ENCODE measurements around the gene SRPK1. TPM values are rescaled to one million over a fixed set of nuclear protein-coding genes. Genes with fewer than 3 reads are reported as not detected.

The SRPK1 gene
- polyA plus RNA-seq (2012; ENCODE audit: missing spikeins), result 49.8 TPM

DNA sequence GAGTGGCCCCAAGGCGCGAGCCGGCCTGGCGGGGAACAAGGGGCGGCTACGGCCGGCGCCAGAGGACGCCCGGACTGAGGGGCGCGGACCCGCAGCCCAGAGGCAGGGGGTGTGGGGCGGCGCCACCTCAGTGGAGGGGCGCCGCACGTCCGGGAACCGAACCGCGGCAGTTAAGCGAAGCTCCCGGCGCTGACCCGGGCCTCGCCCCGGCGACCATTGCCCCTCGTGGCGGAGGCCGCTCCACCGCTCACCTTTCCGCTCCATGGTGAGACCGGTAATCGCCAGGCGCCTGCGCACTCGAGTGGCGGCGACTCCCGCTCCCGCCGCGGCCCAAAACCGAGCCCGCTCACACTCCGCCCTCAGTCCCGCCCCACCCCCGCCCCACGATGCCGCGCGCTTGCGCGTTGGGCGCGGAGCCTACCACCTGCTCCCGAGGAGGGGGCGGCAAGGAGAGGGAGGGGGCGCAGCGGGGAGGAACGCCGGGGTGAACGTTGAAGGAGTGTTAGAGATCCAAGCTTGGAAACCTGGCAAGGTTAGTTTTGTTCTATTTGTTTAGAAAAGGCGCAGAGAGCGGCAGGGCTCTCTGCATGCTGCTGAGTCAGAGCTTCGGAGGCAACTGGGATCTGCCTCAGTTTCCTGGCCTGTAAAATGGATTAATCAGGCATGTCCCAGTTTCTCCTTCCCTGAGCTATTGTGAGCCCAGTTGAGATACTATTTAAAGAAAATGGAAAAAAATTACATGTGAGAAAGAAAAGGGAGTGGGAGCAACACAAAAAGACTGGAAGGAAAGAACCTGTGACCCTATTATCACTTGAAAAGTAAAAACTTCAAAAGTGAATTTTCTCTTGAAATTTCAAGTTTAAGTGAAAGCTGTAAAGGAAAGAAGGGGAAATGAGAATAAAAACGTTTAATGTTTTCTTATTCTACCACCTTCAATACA lies at the start of gene SRPK1:
Gene SRPK1 (minus strand): TSS at position 306 of the 940 bp plus-strand sequence. CDS start 42 bp downstream, at position 264.
- FAIRE-seq, result peak; percentile 92
- peak; percentile 81 for TF ChIP-seq POLR2AphosphoS5 (IDR thresholded peaks at IDR 0.05; ENCODE audit: low read depth, low read length)
- TF ChIP-seq POLR2A (IDR thresholded peaks at IDR 0.05; ENCODE audit: low read depth, low read length), result peak; percentile 95
- TF ChIP-seq TAF1 (IDR thresholded peaks at IDR 0.05; ENCODE audit: borderline replicate concordance, low read depth, low read length), result peak; percentile 84; the same call in 1 of the 2 replicates
- peak; percentile 87 for DNase-seq (ENCODE audit: insufficient read length)

DNA sequence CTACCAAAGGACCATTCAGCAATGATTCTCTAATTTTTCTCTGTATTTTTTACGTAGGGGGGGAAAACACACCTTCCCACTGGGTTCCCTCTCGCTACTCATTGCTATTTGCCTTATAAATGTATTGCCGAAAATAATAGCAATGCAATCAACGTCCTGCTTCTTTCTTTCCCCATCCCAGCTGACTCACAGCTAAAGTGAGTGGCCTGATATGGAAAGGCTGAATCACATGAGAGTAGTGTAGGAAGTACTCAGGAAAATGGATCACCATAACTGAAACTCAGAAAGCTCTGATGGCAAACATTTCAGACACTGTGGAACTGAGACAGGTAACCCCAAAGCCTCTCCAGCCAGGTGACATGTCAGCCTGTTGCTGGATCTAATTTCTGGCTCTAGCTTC lies 49.3 kb upstream of the SRPK1 start:
- no peak for TF ChIP-seq TAF1 (IDR thresholded peaks at IDR 0.05; ENCODE audit: borderline replicate concordance, low read depth, low read length)
- no peak for TF ChIP-seq POLR2A (IDR thresholded peaks at IDR 0.05; ENCODE audit: low read depth, low read length)
- TF ChIP-seq POLR2AphosphoS5 (IDR thresholded peaks at IDR 0.05; ENCODE audit: low read depth, low read length), result no peak
- no peak for FAIRE-seq
- no peak for DNase-seq (ENCODE audit: insufficient read length)

- FAIRE-seq (no peak), DNase-seq (ENCODE audit: insufficient read length) (no peak)
- no peak for TF ChIP-seq TAF1 (IDR thresholded peaks at IDR 0.05; ENCODE audit: borderline replicate concordance, low read depth, low read length)
- TF ChIP-seq POLR2A (IDR thresholded peaks at IDR 0.05; ENCODE audit: low read depth, low read length), result no peak
- TF ChIP-seq POLR2AphosphoS5 (IDR thresholded peaks at IDR 0.05; ENCODE audit: low read depth, low read length), result no peak
Measured at GRCh38 chr6:35969646-35970045, 48.7 kb upstream of the SRPK1 start.

DNA sequence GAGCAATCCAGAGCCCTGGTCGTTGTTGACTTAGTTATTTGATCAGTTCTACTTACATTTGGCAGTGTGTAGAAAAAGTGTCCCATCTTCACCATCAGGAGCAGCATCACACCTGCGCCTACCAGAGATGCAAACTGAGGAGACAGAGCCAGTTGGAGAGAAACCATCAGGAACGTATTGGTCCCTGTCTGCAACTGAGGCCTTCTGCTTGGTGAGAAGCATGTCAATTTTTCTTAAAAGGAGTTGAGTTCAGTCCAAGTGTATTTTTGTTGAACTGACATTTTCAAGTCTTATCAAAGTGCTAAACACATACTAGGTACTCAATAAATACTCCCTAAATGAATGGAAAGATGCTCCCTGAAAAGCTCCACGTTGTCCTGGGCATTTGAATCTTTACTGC lies 47.9 kb upstream of the SRPK1 start:
- TF ChIP-seq TAF1 (IDR thresholded peaks at IDR 0.05; ENCODE audit: borderline replicate concordance, low read depth, low read length) (no peak), POLR2A (IDR thresholded peaks at IDR 0.05; ENCODE audit: low read depth, low read length) (no peak), POLR2AphosphoS5 (IDR thresholded peaks at IDR 0.05; ENCODE audit: low read depth, low read length) (no peak)

DNA sequence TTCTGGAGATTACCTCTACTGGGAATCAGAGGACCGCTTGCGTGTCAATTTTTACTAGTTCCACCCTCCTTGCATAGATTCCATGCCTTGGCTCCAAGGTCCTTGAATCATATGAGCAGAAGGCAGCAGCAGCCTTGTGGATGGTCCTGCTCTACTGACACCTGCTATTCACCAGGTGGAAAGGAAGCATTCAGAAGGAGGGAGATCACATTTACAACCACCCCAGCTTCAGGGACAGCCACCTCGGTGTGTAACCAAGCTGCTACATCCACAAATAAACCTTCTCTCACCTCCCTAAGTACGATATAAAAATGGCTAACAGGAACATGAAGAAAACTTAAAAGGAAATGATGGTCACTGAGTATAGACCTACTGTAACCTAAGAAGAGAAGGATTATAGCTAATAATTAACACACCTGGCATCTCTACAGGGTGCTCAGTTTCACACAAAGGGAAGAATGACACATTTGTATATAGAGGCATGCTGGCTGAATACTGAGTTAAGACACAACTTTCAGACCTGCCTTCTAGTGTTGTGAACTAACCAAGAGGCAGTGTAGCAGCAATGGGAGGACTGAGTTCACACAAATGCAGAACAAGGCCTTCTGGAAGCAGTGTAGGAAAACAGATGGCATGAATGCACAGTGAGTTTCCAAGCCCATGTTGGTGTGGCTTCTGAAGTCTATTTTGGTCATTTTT lies 46.3 kb upstream of the SRPK1 start:
- DNase-seq (ENCODE audit: insufficient read length), result no peak
- TF ChIP-seq TAF1 (IDR thresholded peaks at IDR 0.05; ENCODE audit: borderline replicate concordance, low read depth, low read length), result no peak
- no peak for TF ChIP-seq POLR2A (IDR thresholded peaks at IDR 0.05; ENCODE audit: low read depth, low read length)
- TF ChIP-seq POLR2AphosphoS5 (IDR thresholded peaks at IDR 0.05; ENCODE audit: low read depth, low read length), result no peak
- no peak for FAIRE-seq

More for the DNA sequence above, 47.9 kb upstream of the SRPK1 start:
- DNase-seq (ENCODE audit: insufficient read length) (no peak), FAIRE-seq (no peak)

DNA sequence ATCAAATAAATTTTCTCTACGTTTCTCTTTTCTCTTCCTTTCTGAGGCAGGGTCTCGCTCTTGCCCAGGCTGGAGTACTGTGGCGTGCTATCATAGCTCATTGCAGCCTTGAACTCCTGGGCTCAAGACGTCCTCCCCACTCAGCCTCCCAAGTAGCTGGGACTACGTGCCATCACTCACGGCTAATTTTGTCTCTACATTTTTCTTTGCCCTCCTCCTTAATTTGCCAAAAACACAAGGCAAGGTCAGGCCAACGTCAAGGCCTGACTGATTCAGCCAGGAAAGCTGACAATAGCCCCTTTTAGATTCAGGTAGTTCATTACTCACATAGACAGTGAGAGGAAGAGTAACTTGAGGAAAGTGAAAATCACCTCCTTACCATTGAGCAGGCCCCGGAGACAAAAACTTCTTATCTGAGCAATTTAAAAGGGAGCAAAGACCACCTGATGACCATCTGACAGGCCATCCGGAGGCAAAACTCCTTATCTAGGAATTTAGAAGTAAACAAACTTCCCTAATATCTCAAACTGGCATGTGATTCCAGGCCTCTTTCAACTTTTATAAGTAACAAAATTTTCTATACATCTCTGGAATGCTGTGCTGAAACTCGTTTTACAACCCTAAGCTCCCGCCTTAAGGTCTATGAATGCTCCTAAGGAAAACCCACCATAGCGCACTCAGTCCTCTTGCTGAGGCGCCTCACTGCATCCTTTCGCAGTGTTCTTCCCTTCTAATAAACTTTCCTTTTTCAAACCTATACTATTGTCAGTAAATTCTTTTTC lies 42.1 kb upstream of the SRPK1 start:
- no peak for FAIRE-seq
- DNase-seq (ENCODE audit: insufficient read length), result no peak
- TF ChIP-seq POLR2AphosphoS5 (IDR thresholded peaks at IDR 0.05; ENCODE audit: low read depth, low read length), result no peak
- TF ChIP-seq TAF1 (IDR thresholded peaks at IDR 0.05; ENCODE audit: borderline replicate concordance, low read depth, low read length), result no peak
- TF ChIP-seq POLR2A (IDR thresholded peaks at IDR 0.05; ENCODE audit: low read depth, low read length), result no peak

GRCh38 chr6:35960187-35960586 lies 39.3 kb upstream of the SRPK1 start:
- TF ChIP-seq TAF1 (IDR thresholded peaks at IDR 0.05; ENCODE audit: borderline replicate concordance, low read depth, low read length), result no peak
- no peak for TF ChIP-seq POLR2A (IDR thresholded peaks at IDR 0.05; ENCODE audit: low read depth, low read length)
- no peak for TF ChIP-seq POLR2AphosphoS5 (IDR thresholded peaks at IDR 0.05; ENCODE audit: low read depth, low read length)
- no peak for FAIRE-seq
- no peak for DNase-seq (ENCODE audit: insufficient read length)

- FAIRE-seq, result no peak
- no peak for TF ChIP-seq POLR2A (IDR thresholded peaks at IDR 0.05; ENCODE audit: low read depth, low read length)
- no peak for TF ChIP-seq POLR2AphosphoS5 (IDR thresholded peaks at IDR 0.05; ENCODE audit: low read depth, low read length)
- no peak for TF ChIP-seq TAF1 (IDR thresholded peaks at IDR 0.05; ENCODE audit: borderline replicate concordance, low read depth, low read length)
- no peak for DNase-seq (ENCODE audit: insufficient read length)
Measured at GRCh38 chr6:35955970-35956369, 35.1 kb upstream of the SRPK1 start.

DNA sequence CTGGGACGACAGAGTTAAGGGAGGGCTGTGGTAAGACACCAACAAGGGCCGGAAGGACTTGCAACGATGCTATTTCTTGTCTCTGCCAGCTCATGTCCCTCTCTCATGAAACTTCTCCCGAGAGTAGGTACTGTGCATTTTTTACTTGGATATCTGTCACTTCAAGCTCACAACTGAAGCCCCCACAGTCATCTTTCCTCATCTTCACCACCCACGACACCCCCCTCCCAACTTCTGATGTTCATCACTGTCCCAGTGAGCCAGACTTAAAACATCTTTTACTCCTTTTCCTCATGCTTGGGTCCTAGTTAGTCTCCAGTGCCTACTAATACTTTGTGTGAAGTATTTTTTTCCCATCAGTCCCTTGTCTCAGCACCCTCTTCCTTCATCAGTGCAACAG lies 34.6 kb upstream of the SRPK1 start:
- TF ChIP-seq POLR2AphosphoS5 (IDR thresholded peaks at IDR 0.05; ENCODE audit: low read depth, low read length) (no peak), POLR2A (IDR thresholded peaks at IDR 0.05; ENCODE audit: low read depth, low read length) (no peak), TAF1 (IDR thresholded peaks at IDR 0.05; ENCODE audit: borderline replicate concordance, low read depth, low read length) (no peak)
- DNase-seq (ENCODE audit: insufficient read length) (no peak), FAIRE-seq (no peak)

GRCh38 chr6:35955071-35955470 lies 34.2 kb upstream of the SRPK1 start:
- DNase-seq (ENCODE audit: insufficient read length), result no peak
- FAIRE-seq, result no peak
- TF ChIP-seq POLR2AphosphoS5 (IDR thresholded peaks at IDR 0.05; ENCODE audit: low read depth, low read length) (no peak), POLR2A (IDR thresholded peaks at IDR 0.05; ENCODE audit: low read depth, low read length) (no peak), TAF1 (IDR thresholded peaks at IDR 0.05; ENCODE audit: borderline replicate concordance, low read depth, low read length) (no peak)

GRCh38 chr6:35954333-35954732 lies 33.4 kb upstream of the SRPK1 start:
- no peak for FAIRE-seq
- no peak for DNase-seq (ENCODE audit: insufficient read length)
- TF ChIP-seq TAF1 (IDR thresholded peaks at IDR 0.05; ENCODE audit: borderline replicate concordance, low read depth, low read length) (no peak), POLR2A (IDR thresholded peaks at IDR 0.05; ENCODE audit: low read depth, low read length) (no peak), POLR2AphosphoS5 (IDR thresholded peaks at IDR 0.05; ENCODE audit: low read depth, low read length) (no peak)
